Uterus (tissue), 2 donors: ENCODE results near the gene EME2.

Source experiments
- CTCF ChIP-seq, 4 experiments: fragments of 200-600 bp in 2 of 4; fragments of 450-650 bp in 2 of 4; sonication (generic) in 2 of 4; IDR thresholded peaks; one replicate each; pipeline ENCODE4 v1.5.1; 2016 to 2019; ENCODE audit warnings: antibody characterized with exemption in 4 of 4, mild to moderate bottlenecking in 2 of 4, moderate library complexity in 1 of 4
- POLR2A ChIP-seq, 2 donors: fragments of 450-650 bp; IDR thresholded peaks; one replicate each; pipeline ENCODE4 v1.6.1; 2016; ENCODE audit warnings: antibody characterized with exemption in 2 of 2, mild to moderate bottlenecking in 1 of 2, moderate library complexity in 1 of 2

- TF ChIP-seq CTCF (IDR thresholded peaks at IDR 0.05), result no peak
- TF ChIP-seq POLR2A (IDR thresholded peaks at IDR 0.05), result no peak
These were observed 37.9 kb downstream of the EME2 start for GRCh38 chr16:1810536-1810935.
